HG03432 (cell line): ENCODE data around the gene GTF2F2.

Experiments used
- ATAC-seq: cut with Tn5 transposase; IDR thresholded peaks from one replicate; pipeline ENCODE4 v1.9.1; 2021; ENCODE audit warnings: mild to moderate bottlenecking, moderate library complexity; ENCODE audit not compliant: unreplicated experiment

GTF2F2 gene

GRCh38 chr13:45119991-45120864 is at the start of gene GTF2F2:
GTF2F2 (plus strand) TSS chr13:45120510; CDS start chr13:45120656, 146 bp downstream.
- peak; percentile 76 for ATAC-seq

GRCh38 chr13:45073809-45074208 is 46.5 kb upstream of the GTF2F2 start:
- ATAC-seq = no peak

GRCh38 chr13:45074721-45075120 is 45.6 kb upstream of the GTF2F2 start:
- ATAC-seq = no peak

GRCh38 chr13:45078003-45078402 is 42.3 kb upstream of the GTF2F2 start:
- ATAC-seq = no peak

DNA sequence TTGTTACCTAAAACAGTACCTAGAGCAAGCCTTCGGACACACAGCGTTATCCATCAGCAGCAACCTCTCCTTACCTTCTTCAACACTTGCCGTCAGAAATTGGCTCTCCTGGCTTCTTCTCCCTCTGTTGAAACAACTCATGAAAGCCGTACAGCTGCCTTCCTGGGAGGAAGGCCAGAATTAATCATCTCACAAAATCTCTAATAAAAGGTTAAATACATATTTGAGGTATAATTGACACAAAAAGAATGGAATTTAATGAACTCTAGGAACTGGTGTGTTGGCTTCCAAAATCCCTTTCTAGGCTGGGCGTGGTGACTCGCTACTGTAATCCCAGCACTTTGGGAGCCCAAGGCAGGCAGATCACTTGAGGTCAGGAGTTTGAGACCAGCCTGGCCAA is 37.3 kb upstream of the GTF2F2 start:
- ATAC-seq = no peak

GRCh38 chr13:45084515-45084914 is 35.8 kb upstream of the GTF2F2 start:
- ATAC-seq = no peak

- no peak for ATAC-seq
Observed at GRCh38 chr13:45086484-45086883, 33.8 kb upstream of the GTF2F2 start.

DNA sequence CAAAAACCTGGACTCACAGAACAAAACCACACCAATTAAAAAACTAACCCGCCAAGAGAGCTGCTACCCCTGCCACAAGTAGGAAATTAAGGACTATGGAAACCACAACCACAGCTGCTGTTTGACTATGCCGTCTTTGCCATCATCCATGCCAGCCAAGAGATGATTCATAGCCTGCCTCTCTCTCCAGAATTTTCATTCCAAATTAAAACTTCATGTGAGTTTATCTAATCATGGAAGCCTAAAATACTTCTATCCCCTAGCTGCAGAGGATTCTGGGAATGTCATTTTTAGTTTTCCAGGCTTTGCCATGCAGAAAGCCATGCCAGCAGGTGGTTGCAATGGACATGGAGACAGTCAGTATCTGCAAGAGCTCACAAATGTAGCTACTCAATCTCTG is 27.6 kb upstream of the GTF2F2 start:
- no peak for ATAC-seq

- no peak for ATAC-seq
Observed at GRCh38 chr13:45100573-45101262, 19.6 kb upstream of the GTF2F2 start.

- ATAC-seq = no peak
Observed at GRCh38 chr13:45101327-45102018, 18.8 kb upstream of the GTF2F2 start.

DNA sequence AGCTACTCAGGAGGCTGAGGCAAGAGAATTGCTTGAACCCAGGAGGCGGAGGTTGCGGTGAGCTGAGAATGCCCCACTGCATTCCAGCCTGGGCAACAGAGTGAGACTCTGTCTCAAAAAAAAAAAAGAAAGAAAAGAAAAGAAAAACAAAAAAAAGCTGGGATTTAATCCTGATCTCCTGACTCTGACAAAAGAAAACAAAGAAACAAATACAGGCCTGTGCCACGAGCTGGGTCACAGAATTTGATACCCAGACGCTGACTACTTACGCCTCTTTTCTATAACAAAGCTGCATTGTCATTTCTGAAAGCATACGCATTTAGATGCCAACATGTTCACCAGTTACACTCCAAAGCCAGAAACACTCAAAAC is 18.2 kb upstream of the GTF2F2 start:
- no peak for ATAC-seq

DNA sequence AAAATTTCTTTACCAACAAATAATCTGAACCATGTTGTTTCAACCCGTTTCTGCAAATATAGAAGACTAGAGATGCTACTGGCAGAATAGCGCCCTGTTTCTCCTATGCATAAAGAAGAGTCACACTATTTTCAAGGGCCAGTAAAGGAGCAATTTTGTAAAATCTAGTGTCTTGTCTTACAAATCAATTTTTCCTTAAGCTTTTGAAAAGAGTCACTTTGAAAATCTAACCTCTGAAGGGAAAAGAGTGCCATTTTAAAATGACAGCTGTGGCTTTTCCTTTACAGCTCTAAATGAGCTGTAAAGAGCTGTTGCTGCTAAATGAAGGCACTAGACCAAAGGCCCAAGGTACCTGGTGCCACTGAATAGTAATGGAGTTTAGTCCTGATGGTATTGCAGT is 16.9 kb upstream of the GTF2F2 start:
- no peak for ATAC-seq

- ATAC-seq = no peak
Observed at GRCh38 chr13:45104261-45104660, 16.0 kb upstream of the GTF2F2 start.

GRCh38 chr13:45105895-45106294 is 14.4 kb upstream of the GTF2F2 start:
- ATAC-seq = no peak

- ATAC-seq = no peak
Observed at GRCh38 chr13:45107539-45107938, 12.8 kb upstream of the GTF2F2 start.

- peak; percentile 65 for ATAC-seq
Observed at GRCh38 chr13:45108716-45109101, 11.6 kb upstream of the GTF2F2 start.

GRCh38 chr13:45109102-45109720 is 11.1 kb upstream of the GTF2F2 start:
- ATAC-seq = peak; percentile 77

DNA sequence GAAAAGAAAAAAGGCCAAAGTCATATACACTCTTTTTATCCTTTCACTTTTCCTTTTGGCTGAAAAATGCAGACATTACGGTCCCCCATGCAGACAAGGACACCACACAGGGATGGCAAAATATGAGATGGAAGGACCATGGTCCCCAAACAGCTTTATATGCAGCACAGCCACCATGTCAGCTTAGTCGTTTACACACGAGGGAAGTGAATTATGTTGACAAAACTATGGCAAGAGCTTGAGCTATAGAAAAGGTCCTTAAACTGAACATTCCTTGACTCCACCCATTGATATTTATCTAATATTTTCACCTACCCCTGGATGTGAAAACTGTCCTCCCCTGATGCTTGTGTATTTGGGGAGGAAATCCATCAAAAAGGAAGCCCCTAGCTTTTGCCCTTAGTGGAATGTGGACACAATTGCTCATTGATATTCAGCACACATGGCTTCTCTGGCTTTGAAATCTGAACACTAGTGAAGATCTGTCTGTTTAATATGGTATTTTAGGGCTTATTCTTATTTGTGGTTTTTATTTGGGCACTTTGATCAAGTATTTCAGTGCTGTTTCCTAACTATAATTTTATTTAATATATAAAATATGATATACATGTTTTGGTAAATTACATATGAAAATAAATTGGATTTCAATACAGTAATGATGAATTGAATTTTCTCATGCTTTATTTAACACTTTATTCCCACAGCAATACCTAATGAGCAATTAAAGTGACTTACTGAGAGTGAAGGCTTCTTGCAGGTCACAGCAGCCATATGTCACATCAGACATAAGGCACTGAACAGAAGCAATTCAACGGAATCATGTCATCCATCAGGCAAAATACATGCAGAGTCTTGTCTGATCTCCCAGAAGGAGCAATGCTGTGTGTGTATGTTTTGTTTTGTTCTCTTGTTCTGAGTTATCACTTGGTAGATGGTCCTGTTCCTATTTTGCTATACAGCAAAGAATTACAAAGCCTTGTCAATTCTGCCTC is 6.8 kb upstream of the GTF2F2 start:
- ATAC-seq = no peak

DNA sequence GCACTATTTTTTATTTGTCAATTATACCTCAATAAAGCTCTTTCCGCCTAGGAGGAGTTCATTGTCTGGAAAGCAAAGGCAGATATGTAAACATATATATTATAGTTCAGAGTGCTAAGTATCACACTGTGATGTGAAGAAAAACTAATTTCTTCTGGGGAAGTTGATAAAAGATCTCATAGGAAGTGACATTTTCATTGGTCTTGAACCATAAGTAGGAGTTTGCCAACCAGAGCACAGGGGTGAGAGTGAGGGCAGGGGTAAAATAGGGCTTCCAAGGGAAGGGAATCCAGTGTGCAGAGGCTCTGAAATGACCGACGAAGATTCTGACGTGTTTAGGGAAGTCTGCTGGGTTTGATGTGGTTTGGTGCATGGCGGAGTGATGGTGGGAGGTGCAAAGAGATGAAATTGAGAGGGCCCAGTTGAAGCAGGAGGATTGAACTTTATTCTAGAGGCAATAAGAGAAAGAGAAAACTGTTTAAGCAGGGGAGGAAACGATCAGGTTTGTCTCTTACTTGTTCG is 780 bp upstream of the GTF2F2 start:
- peak; percentile 44 for ATAC-seq
